Thoracic aorta (tissue), 2 donors: Measurements from ENCODE around the gene LIAS. TPM values are rescaled to one million over a fixed set of nuclear protein-coding genes. Genes with fewer than 3 reads are reported as not detected.

Experiments used
- ATAC-seq: fragments of 150-250 bp; one replicate; pipeline ENCODE4 v1.8.0; 2017; ENCODE audit warnings: low read depth; ENCODE audit not compliant: insufficient number of reproducible peaks, low FRiP score
- DNase-seq: peaks from one replicate; pipeline ENCODE4 v3.0.0-alpha.2; 2020; ENCODE audit warnings: low spot score
- H3K27ac ChIP-seq, 2 donors: fragments of 200-600 bp; sonication (generic); 1 replicate in 1 of 2; 2 replicates in 1 of 2; pipeline ENCODE4 v1.5.1; 2016; ENCODE audit warnings: mild to moderate bottlenecking in 2 of 2, moderate library complexity in 2 of 2
- H3K27me3 ChIP-seq: fragments of 200-600 bp; sonication (generic); replicated peaks from 2 replicates; pipeline ENCODE4 v1.6.0; 2016; ENCODE audit warnings: mild to moderate bottlenecking; ENCODE audit not compliant: insufficient read depth
- H3K36me3 ChIP-seq: fragments of 200-600 bp; sonication (generic); one replicate; pipeline ENCODE4 v1.5.1; 2016
- H3K4me1 ChIP-seq, 2 donors: fragments of 200-600 bp; sonication (generic); 1 replicate in 1 of 2; 2 replicates in 1 of 2; pipeline versions ENCODE4 v1.5.1 to v1.6.0; 2016; ENCODE audit warnings: low read depth in 2 of 2, mild to moderate bottlenecking in 1 of 2; ENCODE audit not compliant: control insufficient read depth in 1 of 2
- H3K4me3 ChIP-seq: fragments of 200-600 bp; sonication (generic); 2 replicates; pipeline ENCODE4 v1.5.1; 2016; ENCODE audit warnings: mild to moderate bottlenecking
- H3K9me3 ChIP-seq: fragments of 200-600 bp; sonication (generic); 2 replicates; pipeline ENCODE4 v1.5.1; 2016
- total RNA-seq, 2 donors: library from RNA; depleted of rRNA; stranded (reverse); fragments of >200 nt; gene quantifications; one replicate each; pipeline versions ENCODE4 v1.1.0 to v1.2.3, GENCODE V29; 2016
- TF ChIP-seq, protein P1 (sequence below): fragments of 200-600 bp; sonication (generic); IDR thresholded peaks from one replicate; pipeline ENCODE4 v1.5.1; 2019; ENCODE audit warnings: antibody characterized with exemption

Gene LIAS
- total RNA-seq, 2 donors from 2014 or later, result 4.7 to 9.2 TPM

DNA sequence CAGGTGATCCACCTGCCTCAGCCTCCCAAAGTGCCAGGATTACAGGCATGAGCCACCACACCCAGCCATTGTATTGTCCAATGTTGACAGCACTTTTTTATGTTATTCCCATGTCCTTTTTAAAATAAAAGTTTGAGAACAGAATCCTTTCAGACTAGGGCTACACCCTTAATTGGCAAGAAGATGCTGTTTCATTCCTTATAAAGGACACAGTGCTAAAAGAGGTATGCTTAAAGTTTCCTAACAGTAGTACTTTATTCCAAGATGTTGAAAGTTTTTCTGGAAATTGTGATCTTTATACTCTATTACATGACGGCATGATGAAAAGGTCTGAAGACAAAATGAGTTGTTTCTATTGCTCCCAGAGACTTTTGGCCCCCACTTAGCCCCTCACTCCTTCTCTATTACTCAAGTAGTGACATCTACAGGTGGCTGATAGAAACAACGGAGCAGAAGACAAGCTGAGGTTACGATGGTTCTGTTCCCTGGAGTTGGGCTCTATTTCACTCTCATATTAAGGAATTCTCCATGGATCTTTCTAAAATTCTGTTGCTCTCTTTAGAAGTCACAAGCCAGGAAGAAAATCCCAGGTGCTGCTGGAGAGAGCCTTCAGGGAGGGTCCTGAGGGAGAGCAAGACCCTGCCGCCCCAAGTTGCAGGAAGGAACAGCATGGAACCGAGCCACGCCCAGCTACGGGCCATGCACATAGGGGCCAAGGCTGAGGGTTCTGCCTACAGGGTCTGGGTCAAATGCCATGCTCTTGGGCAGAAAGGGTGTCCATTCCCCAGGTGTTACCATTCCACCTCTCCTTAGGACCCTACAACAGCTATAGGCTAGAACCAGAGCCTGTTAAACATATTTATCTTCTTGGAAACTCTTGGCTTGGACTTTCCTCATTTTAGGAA lies 22.9 kb upstream of the LIAS start:
- H3K27ac ChIP-seq, result no peak overlapping the region
- no peaks in the 10 kb centered on the region for H3K9me3 ChIP-seq
- no peak for DNase-seq
- no peaks in the 10 kb centered on the region for H3K27me3 ChIP-seq
- no peaks in the 10 kb centered on the region for H3K4me1 ChIP-seq
- no peak overlapping the region for H3K4me3 ChIP-seq
- no peak for ATAC-seq
- TF ChIP-seq, protein P1, sequence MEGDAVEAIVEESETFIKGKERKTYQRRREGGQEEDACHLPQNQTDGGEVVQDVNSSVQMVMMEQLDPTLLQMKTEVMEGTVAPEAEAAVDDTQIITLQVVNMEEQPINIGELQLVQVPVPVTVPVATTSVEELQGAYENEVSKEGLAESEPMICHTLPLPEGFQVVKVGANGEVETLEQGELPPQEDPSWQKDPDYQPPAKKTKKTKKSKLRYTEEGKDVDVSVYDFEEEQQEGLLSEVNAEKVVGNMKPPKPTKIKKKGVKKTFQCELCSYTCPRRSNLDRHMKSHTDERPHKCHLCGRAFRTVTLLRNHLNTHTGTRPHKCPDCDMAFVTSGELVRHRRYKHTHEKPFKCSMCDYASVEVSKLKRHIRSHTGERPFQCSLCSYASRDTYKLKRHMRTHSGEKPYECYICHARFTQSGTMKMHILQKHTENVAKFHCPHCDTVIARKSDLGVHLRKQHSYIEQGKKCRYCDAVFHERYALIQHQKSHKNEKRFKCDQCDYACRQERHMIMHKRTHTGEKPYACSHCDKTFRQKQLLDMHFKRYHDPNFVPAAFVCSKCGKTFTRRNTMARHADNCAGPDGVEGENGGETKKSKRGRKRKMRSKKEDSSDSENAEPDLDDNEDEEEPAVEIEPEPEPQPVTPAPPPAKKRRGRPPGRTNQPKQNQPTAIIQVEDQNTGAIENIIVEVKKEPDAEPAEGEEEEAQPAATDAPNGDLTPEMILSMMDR, result no peak
- no peaks in the 10 kb centered on the region for H3K36me3 ChIP-seq

GRCh38 chr4:39441593-39441992 lies 17.3 kb upstream of the LIAS start:
- ATAC-seq, result no peak
- no peaks in the 10 kb centered on the region for H3K36me3 ChIP-seq
- DNase-seq, result no peak
- no peak overlapping the region for H3K27ac ChIP-seq
- peaks cover 3% of the 10 kb centered on the region for H3K27me3 ChIP-seq
- H3K9me3 ChIP-seq, result no peaks in the 10 kb centered on the region
- H3K4me3 ChIP-seq, result no peak overlapping the region
- H3K4me1 ChIP-seq, result peaks cover 0 to 2% of the 10 kb centered on the region in 2 donors
- TF ChIP-seq, protein P1, result no peak

GRCh38 chr4:39442998-39443397 lies 15.9 kb upstream of the LIAS start:
- no peaks in the 10 kb centered on the region for H3K36me3 ChIP-seq
- peaks cover 3% of the 10 kb centered on the region for H3K27me3 ChIP-seq
- H3K4me1 ChIP-seq, result peaks cover 0 to 10% of the 10 kb centered on the region in 2 donors
- DNase-seq (no peak), ATAC-seq (no peak)
- H3K4me3 ChIP-seq, result no peak overlapping the region
- no peak overlapping the region for H3K27ac ChIP-seq
- H3K9me3 ChIP-seq, result no peaks in the 10 kb centered on the region
- TF ChIP-seq, protein P1, result no peak

GRCh38 chr4:39446483-39446841 lies 12.4 kb upstream of the LIAS start:
- no peak for ATAC-seq
- Histone ChIP-seq H3K36me3 (peaks cover 3% of the 10 kb centered on the region), H3K9me3 (no peaks in the 10 kb centered on the region), H3K4me1 (peaks cover 0 to 10% of the 10 kb centered on the region in 2 donors), H3K27me3 (peaks cover 3% of the 10 kb centered on the region), H3K4me3 (peak overlapping the region; percentile 66), H3K27ac (no peak overlapping the region)
- TF ChIP-seq, protein P1, result no peak
- DNase-seq, result no peak

GRCh38 chr4:39446842-39447573 lies 11.8 kb upstream of the LIAS start:
- Histone ChIP-seq H3K27me3 (peaks cover 3% of the 10 kb centered on the region), H3K9me3 (no peaks in the 10 kb centered on the region), H3K4me1 (peaks cover 0 to 10% of the 10 kb centered on the region in 2 donors), H3K27ac (no peak overlapping the region), H3K4me3 (peak overlapping the region; percentile 66), H3K36me3 (peaks cover 8% of the 10 kb centered on the region)
- ATAC-seq (no peak), DNase-seq (no peak)
- TF ChIP-seq, protein P1, result peak; percentile 20
